Measurements from ENCODE around the gene CASTOR1. TPM values are rescaled to one million over a fixed set of nuclear protein-coding genes. Genes with fewer than 3 reads are reported as not detected.

CASTOR1 gene
- total RNA-seq, 6 experiments from 2014 or later, result 4.5 to 8.1 (median 5.7) TPM

DNA sequence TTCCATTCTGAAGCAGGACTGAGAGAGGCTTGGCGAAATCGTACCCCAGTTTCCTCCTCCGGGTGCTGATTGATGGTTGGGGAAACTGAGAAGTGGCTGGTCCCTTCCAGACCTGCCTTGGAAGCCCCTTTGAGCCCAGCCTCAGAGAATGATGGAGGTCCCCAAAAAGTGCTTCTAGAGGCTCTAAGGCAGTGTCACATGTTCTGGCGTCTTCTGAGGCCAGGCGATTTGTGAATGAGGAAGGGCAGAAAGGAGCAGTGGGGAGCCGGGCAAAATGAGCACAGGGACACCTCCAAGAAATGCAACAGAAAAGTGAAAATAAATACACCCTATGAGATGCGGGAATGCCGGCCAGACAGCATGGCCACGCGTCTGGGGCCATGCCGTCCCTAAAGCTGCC lies 41.7 kb downstream of the CASTOR1 start:
- Mint-ChIP-seq H3K36me3 (ENCODE audit: low read depth) (no peaks in the 10 kb centered on the region), H3K4me1 (ENCODE audit: low read depth) (peaks cover 24% of the 10 kb centered on the region), H3K9me3 (no peaks in the 10 kb centered on the region), H3K27ac (no peak overlapping the region), H3K4me3 (no peak overlapping the region), H3K27me3 (ENCODE audit: insufficient read depth) (peaks cover 14% of the 10 kb centered on the region)
- TF ChIP-seq CTCF (IDR thresholded peaks at IDR 0.05), result no peak
- no peak for DNase-seq

DNA sequence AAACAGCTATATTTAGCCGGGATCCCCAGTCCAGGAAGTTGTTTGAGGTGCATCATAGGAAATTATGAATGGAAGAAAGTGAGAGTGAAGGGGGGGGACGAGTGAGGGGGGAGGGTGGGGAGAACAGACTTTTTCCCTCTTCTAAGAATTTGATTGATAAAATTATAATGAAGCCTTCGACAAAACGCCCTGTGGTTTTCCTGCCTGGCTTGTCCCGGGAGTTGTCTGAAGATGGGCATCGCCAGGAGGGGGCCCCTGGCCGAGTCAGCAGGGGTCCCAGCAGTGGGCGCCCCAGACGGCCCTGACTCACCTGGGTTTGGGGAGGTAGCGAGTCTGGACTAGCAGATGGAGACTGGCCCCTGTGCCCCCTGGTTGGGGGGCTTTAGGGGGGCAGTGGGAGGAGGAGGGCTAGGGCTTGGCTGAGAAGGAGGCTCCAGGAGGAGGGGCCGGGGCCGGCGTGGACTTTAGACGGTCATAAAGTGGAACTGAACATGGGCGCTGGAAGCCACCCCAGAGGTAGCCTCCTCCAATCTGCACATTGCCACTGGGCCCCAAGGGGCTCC lies 42.4 kb downstream of the CASTOR1 start:
- Mint-ChIP-seq H3K27ac (0 out of 2 replicates have a peak overlapping the region, but pooled peaks have one; percentile 33), H3K27me3 (ENCODE audit: insufficient read depth) (peaks cover 14% of the 10 kb centered on the region), H3K36me3 (ENCODE audit: low read depth) (no peaks in the 10 kb centered on the region), H3K9me3 (no peaks in the 10 kb centered on the region), H3K4me1 (ENCODE audit: low read depth) (peaks cover 17% of the 10 kb centered on the region), H3K4me3 (peak overlapping the region; percentile 90)
- no peak for TF ChIP-seq CTCF (IDR thresholded peaks at IDR 0.05)
- DNase-seq, result no peak

DNA sequence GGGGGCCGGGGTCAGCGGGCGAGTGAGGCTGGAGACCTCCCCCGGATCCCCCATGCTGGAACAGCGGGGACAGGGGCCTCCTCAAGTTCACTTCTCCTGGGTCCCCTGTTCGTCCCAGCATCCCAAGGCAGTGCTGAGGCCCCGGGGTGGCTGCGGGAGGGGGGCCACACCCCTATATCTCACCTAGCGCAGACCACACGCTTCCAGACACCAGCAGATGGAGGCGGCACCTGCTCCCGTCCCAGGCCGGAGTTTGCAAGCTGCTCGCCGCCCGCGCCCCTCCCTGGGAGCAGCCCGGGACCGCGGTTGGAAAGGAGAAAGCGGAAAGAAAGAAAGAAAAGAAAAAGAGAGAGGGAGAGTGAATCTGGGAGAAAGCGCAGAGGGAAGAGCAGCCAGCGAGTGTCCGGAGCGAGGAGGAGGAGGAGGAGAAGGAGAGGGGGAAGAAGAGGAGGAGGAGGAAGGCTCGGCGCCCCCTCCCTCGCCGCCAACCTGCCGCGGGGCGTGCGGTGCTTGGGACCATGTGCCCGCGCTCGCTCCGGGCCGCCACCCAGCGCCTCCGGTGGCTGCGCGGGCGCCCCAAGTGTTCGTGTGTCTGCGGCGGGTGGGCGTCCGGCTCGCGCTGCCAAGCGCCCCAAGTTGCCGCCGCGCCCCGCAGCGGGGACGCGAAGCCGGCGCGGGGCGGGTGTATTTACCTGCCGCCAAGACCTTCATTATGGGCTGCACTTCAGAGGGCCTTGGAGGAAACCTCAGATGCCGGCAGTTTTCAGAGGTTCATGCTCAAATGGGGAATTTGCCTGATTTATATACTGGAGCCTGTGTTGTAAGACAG lies 43.1 kb downstream of the CASTOR1 start, which contains the start of gene LIF:
TSS of gene LIF (minus strand) at position 775 of the 829 bp plus-strand sequence. CDS start at position 711, 64 bp downstream.
- peak; percentile 51; the same call in 1 of the 2 replicates for TF ChIP-seq CTCF (IDR thresholded peaks at IDR 0.05)
- peak within 1 kb of the TSS; percentile 70 for H3K27ac Mint-ChIP-seq
- peaks cover 14% of the 10 kb centered on the region for H3K27me3 Mint-ChIP-seq (ENCODE audit: insufficient read depth)
- H3K4me1 Mint-ChIP-seq (ENCODE audit: low read depth), result peaks cover 10% of the 10 kb centered on the region
- H3K4me3 Mint-ChIP-seq, result peak within 1 kb of the TSS; percentile 90
- no peaks in the 10 kb centered on the region for H3K9me3 Mint-ChIP-seq
- DNase-seq, result peak; percentile 52
- no peaks in the 10 kb centered on the region for H3K36me3 Mint-ChIP-seq (ENCODE audit: low read depth)

GRCh38 chr22:30245181-30245984 lies 43.9 kb downstream of the CASTOR1 start:
- Mint-ChIP-seq H3K27ac (no peak overlapping the region), H3K4me1 (ENCODE audit: low read depth) (peaks cover 4% of the 10 kb centered on the region; the same call in 1 of the 2 replicates), H3K4me3 (peak overlapping the region; percentile 90), H3K9me3 (no peaks in the 10 kb centered on the region), H3K27me3 (ENCODE audit: insufficient read depth) (peaks cover 16% of the 10 kb centered on the region), H3K36me3 (ENCODE audit: low read depth) (no peaks in the 10 kb centered on the region)
- no peak for TF ChIP-seq CTCF (IDR thresholded peaks at IDR 0.05)
- no peak for DNase-seq

- Mint-ChIP-seq H3K36me3 (ENCODE audit: low read depth) (no peaks in the 10 kb centered on the region), H3K27ac (no peak overlapping the region), H3K4me3 (no peak overlapping the region), H3K4me1 (ENCODE audit: low read depth) (peaks cover 4% of the 10 kb centered on the region; the same call in 1 of the 2 replicates), H3K27me3 (ENCODE audit: insufficient read depth) (peaks cover 18% of the 10 kb centered on the region), H3K9me3 (no peaks in the 10 kb centered on the region)
- TF ChIP-seq CTCF (IDR thresholded peaks at IDR 0.05), result no peak
- no peak for DNase-seq
Observed at GRCh38 chr22:30244641-30245040, 44.7 kb downstream of the CASTOR1 start.
